ENCODE results near the gene RNF166. TPM values are rescaled to one million over a fixed set of nuclear protein-coding genes. Genes with fewer than 3 reads are reported as not detected.
A peak's percentile ranks its signal among the peaks of the same experiment; 100 is the strongest.

Gene RNF166
- total and polyA plus RNA-seq, 2 of the 13 experiments (the other 11 are each of a cell fraction or from before 2014, with no cell fraction given): 21.4 to 23.0 TPM

DNA sequence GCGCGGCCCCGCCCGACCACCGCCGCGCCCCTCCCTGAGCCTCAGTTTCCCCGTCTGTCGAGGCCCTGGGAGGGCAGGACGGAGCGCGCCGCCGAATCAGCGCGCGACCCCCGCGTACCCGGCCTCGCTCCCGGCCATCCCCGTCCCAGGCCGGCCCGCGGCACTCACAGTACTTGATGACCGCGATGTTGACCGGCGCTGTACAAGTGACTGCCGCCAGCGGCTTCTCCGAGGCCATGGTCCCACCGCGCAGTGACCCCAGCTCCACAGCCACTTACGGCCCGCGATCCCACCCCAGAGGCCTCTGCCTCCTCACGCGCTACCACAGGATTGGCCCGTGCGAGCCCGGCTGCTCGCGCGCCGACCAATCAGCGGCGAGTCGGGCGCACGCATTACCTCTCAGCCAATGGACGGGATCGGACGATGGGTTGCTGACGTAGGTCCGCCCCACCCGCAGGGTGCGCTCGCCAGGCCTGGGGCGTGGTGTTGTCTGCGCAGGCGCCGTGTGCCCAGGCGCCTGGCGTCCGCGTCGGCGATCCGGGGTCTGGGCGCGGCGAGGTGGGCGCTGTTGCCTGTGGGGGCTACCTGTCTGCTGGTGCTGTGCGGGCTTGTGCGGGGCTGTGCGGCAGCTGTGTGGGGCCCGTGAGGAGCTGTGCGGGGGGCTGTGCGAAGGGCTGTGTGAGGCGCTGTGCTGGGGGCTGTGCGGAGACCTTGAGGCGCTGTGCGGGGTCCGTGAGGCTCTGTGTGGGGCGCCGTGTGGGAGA lies 43.2 kb downstream of the RNF166 start, which contains the start of gene MVD (continued):
- TF ChIP-seq, protein P1, sequence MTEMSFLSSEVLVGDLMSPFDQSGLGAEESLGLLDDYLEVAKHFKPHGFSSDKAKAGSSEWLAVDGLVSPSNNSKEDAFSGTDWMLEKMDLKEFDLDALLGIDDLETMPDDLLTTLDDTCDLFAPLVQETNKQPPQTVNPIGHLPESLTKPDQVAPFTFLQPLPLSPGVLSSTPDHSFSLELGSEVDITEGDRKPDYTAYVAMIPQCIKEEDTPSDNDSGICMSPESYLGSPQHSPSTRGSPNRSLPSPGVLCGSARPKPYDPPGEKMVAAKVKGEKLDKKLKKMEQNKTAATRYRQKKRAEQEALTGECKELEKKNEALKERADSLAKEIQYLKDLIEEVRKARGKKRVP (CRISPR knock-in tag; IDR thresholded peaks at IDR 0.05): peak in 1 of 2 experiments; percentile 11; a peak in 1 of 4 replicates
- TF ChIP-seq GTF2F1 (IDR thresholded peaks at IDR 0.05; ENCODE audit: low read length): no peak
- peak; percentile 27; the same call in 1 of the 2 replicates for TF ChIP-seq HNRNPUL1 (IDR thresholded peaks at IDR 0.05; ENCODE audit: low read depth, low read length)
- TF ChIP-seq HDAC2 (CRISPR knock-in tag; IDR thresholded peaks at IDR 0.05): peak; percentile 54
- TF ChIP-seq SMAD3 (CRISPR knock-in tag; IDR thresholded peaks at IDR 0.05): no peak
- no peak for TF ChIP-seq ZNF24 (IDR thresholded peaks at IDR 0.05)
- peak; percentile 91 for TF ChIP-seq GATAD1 (CRISPR knock-in tag; IDR thresholded peaks at IDR 0.05)
- peak; percentile 76 for TF ChIP-seq KDM2A (CRISPR knock-in tag; IDR thresholded peaks at IDR 0.05; ENCODE audit: borderline replicate concordance, low read depth)
- TF ChIP-seq, protein P2, sequence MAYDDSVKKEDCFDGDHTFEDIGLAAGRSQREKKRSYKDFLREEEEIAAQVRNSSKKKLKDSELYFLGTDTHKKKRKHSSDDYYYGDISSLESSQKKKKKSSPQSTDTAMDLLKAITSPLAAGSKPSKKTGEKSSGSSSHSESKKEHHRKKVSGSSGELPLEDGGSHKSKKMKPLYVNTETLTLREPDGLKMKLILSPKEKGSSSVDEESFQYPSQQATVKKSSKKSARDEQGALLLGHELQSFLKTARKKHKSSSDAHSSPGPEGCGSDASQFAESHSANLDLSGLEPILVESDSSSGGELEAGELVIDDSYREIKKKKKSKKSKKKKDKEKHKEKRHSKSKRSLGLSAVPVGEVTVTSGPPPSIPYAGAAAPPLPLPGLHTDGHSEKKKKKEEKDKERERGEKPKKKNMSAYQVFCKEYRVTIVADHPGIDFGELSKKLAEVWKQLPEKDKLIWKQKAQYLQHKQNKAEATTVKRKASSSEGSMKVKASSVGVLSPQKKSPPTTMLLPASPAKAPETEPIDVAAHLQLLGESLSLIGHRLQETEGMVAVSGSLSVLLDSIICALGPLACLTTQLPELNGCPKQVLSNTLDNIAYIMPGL (CRISPR knock-in tag; IDR thresholded peaks at IDR 0.05; ENCODE audit: borderline replicate concordance in 1 of 2, low read depth in 1 of 2): peak; percentile 45 to 95; a peak in 3 of 4 replicates
- TF ChIP-seq SMARCC2 (IDR thresholded peaks at IDR 0.05): no peak
- TF ChIP-seq, protein P3, sequence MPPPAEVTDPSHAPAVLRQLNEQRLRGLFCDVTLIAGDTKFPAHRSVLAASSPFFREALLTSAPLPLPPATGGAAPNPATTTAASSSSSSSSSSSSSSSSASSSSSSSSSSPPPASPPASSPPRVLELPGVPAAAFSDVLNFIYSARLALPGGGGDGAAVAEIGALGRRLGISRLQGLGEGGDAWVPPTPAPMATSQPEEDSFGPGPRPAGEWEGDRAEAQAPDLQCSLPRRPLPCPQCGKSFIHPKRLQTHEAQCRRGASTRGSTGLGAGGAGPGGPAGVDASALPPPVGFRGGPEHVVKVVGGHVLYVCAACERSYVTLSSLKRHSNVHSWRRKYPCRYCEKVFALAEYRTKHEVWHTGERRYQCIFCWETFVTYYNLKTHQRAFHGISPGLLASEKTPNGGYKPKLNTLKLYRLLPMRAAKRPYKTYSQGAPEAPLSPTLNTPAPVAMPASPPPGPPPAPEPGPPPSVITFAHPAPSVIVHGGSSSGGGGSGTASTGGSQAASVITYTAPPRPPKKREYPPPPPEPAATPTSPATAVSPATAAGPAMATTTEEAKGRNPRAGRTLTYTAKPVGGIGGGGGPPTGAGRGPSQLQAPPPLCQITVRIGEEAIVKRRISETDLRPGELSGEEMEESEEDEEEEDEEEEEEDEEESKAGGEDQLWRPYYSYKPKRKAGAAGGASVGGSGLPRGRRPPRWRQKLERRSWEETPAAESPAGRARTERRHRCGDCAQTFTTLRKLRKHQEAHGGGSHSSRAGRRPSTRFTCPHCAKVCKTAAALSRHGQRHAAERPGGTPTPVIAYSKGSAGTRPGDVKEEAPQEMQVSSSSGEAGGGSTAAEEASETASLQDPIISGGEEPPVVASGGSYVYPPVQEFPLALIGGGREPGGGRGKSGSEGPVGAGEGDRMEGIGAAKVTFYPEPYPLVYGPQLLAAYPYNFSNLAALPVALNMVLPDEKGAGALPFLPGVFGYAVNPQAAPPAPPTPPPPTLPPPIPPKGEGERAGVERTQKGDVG (CRISPR knock-in tag; IDR thresholded peaks at IDR 0.05; ENCODE audit: borderline replicate concordance): peak; percentile 94
- TF ChIP-seq SNAPC2 (CRISPR knock-in tag; IDR thresholded peaks at IDR 0.05): peak; percentile 38
- 0 out of 2 replicates have a peak, but pooled peaks have one; percentile 42 for TF ChIP-seq ZNF205 (CRISPR knock-in tag; IDR thresholded peaks at IDR 0.05)
- TF ChIP-seq, protein P4, sequence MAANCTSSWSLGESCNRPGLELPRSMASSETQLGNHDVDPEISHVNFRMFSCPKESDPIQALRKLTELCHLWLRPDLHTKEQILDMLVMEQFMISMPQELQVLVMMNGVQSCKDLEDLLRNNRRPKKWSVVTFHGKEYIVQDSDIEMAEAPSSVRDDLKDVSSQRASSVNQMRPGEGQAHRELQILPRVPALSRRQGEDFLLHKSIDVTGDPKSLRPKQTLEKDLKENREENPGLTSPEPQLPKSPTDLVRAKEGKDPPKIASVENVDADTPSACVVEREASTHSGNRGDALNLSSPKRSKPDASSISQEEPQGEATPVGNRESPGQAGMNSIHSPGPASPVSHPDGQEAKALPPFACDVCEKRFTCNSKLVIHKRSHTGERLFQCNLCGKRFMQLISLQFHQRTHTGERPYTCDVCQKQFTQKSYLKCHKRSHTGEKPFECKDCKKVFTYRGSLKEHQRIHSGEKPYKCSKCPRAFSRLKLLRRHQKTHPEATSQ (CRISPR knock-in tag; IDR thresholded peaks at IDR 0.05; ENCODE audit: borderline replicate concordance): peak; percentile 43; the same call in 1 of the 2 replicates
- TF ChIP-seq DNMT1 (CRISPR knock-in tag; IDR thresholded peaks at IDR 0.05): no peak; the same call in none of the 2 replicates
- TF ChIP-seq, protein P5, sequence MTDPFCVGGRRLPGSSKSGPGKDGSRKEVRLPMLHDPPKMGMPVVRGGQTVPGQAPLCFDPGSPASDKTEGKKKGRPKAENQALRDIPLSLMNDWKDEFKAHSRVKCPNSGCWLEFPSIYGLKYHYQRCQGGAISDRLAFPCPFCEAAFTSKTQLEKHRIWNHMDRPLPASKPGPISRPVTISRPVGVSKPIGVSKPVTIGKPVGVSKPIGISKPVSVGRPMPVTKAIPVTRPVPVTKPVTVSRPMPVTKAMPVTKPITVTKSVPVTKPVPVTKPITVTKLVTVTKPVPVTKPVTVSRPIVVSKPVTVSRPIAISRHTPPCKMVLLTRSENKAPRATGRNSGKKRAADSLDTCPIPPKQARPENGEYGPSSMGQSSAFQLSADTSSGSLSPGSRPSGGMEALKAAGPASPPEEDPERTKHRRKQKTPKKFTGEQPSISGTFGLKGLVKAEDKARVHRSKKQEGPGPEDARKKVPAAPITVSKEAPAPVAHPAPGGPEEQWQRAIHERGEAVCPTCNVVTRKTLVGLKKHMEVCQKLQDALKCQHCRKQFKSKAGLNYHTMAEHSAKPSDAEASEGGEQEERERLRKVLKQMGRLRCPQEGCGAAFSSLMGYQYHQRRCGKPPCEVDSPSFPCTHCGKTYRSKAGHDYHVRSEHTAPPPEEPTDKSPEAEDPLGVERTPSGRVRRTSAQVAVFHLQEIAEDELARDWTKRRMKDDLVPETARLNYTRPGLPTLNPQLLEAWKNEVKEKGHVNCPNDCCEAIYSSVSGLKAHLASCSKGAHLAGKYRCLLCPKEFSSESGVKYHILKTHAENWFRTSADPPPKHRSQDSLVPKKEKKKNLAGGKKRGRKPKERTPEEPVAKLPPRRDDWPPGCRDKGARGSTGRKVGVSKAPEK (CRISPR knock-in tag; IDR thresholded peaks at IDR 0.05; ENCODE audit: borderline replicate concordance): no peak
- 0 out of 2 replicates have a peak, but pooled peaks have one; percentile 3 for TF ChIP-seq ZNF224 (CRISPR knock-in tag; IDR thresholded peaks at IDR 0.05)
- no peak for TF ChIP-seq ZFP37 (CRISPR knock-in tag; IDR thresholded peaks at IDR 0.05; ENCODE audit: borderline replicate concordance)
